HuH-7 (cell line): Measurements from ENCODE around the gene SLC10A3.

ENCODE experiments used
- DNase-seq: peaks from one replicate; pipeline ENCODE4 v3.0.0; 2011; ENCODE audit warnings: low spot score

SLC10A3 gene, protein sequence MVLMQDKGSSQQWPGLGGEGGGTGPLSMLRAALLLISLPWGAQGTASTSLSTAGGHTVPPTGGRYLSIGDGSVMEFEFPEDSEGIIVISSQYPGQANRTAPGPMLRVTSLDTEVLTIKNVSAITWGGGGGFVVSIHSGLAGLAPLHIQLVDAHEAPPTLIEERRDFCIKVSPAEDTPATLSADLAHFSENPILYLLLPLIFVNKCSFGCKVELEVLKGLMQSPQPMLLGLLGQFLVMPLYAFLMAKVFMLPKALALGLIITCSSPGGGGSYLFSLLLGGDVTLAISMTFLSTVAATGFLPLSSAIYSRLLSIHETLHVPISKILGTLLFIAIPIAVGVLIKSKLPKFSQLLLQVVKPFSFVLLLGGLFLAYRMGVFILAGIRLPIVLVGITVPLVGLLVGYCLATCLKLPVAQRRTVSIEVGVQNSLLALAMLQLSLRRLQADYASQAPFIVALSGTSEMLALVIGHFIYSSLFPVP

DNA sequence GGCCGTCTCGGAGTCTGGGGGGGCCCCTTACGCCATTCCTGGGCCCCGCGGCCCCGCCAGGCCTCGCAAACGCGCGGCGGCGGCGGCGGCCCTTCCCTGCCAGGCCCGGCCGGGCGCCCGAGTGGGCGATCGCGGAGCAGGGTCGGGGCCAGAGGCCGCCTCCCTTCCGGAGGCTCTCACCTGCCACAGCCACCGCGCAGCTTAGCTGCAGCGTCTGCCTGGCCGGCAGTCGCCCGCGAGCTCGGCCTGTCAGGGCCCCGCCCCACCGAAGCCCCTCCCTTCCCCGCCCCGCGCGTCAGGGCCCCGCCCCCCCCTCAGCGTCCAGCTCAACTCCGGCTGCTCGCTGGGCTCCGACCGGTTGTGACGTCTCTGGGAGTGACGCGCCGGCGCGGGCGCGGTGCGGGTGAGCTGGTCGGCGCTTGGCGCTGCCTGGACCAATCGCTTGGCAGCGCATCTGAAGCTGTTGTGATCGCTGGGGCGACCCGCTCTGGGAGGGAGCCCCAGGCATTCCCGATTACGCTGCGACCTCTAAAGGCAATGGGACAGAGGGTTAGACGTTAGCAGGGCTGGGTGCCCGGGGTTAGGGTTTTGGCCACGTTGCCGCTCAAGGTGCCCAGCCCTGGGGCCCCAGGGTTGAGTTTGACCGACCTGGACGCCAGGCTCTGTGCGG, at the start of gene SLC10A3:
SLC10A3 (minus strand) TSS at position 216 of the 670 bp plus-strand sequence. CDS start 1,689 bp downstream, outside the sequence.
- DNase-seq: peak; percentile 87

DNA sequence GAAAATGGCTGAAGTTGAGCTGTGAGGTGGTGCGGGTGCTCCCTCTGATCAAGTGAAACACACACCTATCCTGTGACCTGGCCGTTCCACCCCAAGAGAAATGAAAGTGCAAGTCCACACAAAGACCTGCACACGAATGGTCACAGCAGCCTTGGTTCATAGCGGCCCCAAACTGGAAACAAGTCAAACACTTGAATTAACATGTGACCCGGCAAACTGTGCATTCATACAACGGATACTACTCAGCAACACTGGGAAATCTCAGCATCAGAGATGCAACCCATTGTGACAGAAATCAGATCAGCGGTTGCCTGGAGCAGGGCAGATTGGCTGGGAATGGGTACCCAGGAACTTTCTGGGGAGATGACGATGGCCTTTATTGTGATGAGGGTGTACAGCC, 48.6 kb upstream of the SLC10A3 start:
- DNase-seq: no peak

DNA sequence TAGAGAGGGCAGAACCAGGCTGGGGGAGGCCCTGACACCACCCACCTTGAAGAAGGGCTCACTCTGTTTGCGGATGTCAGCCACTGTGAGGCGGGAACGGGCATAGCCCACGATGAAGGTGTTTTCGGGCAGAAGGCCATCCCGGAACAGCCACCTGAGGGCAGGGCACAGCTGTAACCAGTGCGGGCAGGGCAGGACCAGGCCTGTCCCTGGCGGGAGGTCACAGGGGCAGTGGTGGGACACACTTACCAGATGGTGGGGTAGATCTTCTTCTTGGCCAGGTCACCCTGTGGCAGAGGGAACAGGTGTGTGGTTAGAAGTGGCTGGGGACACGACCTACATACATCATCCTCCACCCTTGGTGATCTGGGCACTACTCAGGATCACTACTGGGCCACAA, 45.5 kb upstream of the SLC10A3 start:
- no peak for DNase-seq

- DNase-seq: peak; percentile 85
These were observed 44.3 kb upstream of the SLC10A3 start for GRCh38 chrX:154534526-154535322.

GRCh38 chrX:154532690-154533089, 42.3 kb upstream of the SLC10A3 start:
- no peak for DNase-seq

- no peak for DNase-seq
These were observed 41.2 kb upstream of the SLC10A3 start for GRCh38 chrX:154531626-154532025.

DNA sequence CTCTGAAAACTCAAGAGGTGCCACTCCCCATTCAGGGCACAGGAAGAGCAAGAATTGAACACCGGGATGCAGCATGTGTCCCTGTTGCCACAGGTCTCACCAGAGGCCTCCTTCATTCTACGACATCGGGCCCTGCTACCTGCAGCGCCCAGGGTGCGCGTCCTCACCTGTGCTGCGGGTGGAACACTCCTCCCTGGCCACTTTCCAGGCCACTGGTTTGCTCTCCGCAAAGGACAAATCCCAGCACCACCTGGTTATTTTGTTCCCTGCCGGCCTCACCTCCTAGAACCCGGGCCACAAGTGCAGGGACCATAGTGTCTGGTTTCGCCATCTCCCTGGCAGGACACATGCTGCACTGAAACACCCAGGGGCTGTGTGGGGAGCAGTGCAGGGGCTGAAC, 39.9 kb upstream of the SLC10A3 start:
- DNase-seq: no peak

GRCh38 chrX:154529206-154529612, 38.8 kb upstream of the SLC10A3 start:
- no peak for DNase-seq

DNA sequence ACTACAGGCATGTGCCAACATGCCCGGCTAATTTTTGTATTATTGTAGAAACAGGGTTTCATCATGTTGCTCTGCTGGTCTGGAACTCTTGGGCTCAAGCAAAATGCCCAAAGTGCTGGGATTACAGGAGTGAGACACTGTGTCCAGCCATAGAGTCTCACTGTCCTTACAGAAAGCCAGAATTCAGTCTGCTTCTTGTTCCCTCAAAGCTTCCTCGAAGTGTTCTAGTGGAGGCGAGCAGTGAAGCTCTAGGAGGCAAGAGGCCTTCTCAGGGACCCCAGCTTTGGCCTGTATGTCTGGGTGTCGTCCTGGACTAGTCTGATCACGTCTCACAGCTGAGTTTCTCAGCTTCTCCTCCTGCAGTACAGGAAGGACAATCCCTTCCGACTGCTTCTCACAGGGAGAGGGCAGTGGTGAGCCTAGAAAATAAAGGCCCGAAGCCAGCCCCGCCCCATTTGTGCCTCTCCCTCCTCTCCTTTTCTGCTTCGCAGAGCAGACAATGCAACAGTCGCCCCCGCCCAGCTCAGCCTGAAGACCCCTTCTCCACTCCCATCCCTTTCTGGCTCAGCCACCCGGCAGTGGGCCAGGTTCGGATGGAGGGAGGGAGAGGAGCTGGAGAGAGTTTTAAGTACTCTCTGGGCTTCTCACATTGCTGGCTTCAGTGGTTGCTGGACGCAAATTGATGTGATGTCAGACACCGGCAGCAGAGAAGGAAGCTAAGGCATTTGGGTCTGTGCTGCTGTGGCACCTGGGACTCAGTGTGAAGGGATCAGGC, 36.7 kb upstream of the SLC10A3 start:
- DNase-seq: peak; percentile 55

GRCh38 chrX:154525606-154526490, 35.4 kb upstream of the SLC10A3 start:
- no peak for DNase-seq

GRCh38 chrX:154519389-154519788, 29.0 kb upstream of the SLC10A3 start:
- DNase-seq: no peak

DNA sequence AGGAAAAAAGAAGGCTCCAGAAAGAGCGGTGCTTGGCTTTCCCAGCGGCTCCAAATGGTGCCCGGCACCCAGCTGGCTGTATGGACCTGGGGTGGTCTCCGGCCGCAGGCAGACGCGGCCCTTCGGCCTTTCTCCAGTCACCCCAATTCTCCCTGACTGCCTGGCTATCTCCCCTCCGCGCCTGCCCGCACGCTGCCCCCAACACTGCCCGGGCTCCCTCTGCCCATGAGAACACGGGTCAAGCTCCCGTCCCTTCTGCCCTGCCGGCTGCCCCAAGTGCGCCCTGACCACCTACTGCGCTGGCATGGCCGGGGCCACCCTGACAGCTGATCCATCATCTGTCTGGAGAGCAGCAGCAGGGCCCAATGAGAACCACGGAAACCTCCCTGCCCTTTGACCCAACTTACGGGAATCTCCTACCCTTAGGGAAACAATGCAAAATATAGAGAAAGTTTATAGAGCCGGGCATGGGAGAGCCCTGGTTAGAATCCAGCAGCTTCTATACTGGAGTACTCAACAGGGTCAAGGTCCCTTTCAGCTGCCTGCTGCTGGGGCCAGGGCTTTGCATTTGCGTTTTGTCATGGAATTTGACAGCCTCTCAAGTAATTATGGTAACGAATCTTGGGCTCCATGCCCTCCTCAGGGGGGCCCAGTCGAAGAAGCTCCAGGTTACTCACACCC, 26.8 kb upstream of the SLC10A3 start:
- DNase-seq: no peak

DNA sequence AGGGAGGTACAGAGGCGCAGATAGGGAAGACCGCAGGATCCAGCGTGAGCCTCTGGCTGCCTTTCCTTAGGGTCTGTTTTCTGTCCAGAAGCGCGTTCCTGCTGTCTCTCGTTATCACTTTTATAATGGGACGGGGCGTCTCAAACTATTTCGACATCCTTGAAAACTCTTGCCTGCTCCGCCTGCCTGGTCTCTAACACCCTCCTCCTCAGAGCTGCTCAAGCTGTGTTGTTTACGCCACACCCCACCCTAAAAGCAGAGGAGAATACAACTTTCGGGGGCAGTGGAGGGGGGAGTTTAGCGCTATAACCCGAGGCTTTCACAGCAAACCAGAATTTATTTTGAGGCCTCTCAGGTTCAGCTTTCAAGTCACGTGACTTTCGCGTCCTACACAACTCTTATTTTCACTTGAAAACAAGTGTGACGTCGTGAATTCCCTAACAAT, 26.2 kb upstream of the SLC10A3 start:
- DNase-seq: no peak

- peak; percentile 72 for DNase-seq
These were observed 25.7 kb upstream of the SLC10A3 start, which contains the start of gene FAM3A for GRCh38 chrX:154515966-154516655. Gene FAM3A (minus strand): TSS chrX:154516232. CDS start chrX:154515772, 460 bp downstream.

DNA sequence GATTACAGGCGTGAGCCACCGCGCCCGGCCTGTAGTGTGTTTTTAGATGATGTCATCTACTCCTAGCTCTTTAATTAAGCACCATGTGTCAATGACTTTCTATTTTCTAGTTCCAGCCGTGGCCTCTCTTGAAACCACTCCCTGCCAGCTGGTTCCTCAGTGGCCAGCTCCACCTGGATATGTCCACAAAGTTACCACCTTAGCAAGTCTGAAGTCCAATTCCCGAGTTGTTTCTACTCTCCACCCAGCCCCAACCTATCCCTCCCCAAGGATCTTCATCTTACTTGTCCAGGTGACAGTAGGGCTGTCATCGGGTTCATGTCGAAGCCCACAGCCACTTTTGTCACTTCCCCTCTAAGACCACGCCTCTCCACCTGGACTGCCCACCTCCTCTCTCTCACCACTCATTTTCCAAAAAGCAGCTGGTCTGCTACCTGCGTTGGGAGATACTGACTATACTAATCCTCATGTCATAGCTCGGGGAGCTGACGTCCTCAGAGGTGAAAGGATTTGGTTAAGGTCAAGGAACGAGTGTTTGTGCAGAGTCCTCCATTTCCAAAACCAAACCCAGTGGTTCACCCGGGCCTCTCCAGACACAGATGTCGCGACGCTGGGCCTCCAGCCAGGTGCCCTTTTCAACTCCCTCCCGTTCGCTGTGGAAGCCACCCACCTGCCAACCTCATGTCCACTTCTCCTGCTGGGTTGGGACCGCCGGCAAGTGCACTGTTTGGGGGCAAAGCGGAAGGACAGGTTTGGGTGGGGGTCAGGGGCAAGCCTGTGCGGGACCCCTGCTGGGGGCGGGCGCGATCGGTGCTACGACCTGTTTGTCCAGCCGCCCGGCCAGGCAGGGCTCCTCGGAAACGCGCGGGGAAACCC, 24.9 kb upstream of the SLC10A3 start:
- no peak for DNase-seq

GRCh38 chrX:154513716-154514115, 23.3 kb upstream of the SLC10A3 start:
- no peak for DNase-seq

GRCh38 chrX:154512879-154513553, 22.6 kb upstream of the SLC10A3 start:
- DNase-seq: no peak

GRCh38 chrX:154511761-154512160, 21.3 kb upstream of the SLC10A3 start:
- DNase-seq: no peak
